GM10847 (cell line): ENCODE data around the gene OLIG3.

Experiments
- POLR2A ChIP-seq: IDR thresholded peaks from 2 replicates; pipeline ENCODE4 v1.6.1; 2011; ENCODE audit not compliant: insufficient read length; ENCODE audit errors: extremely low read depth

The OLIG3 gene

GRCh38 chr6:137510923-137511322 lies 16.7 kb upstream of the OLIG3 start:
- no peak for TF ChIP-seq POLR2A

- no peak for TF ChIP-seq POLR2A
These were observed 4.4 kb upstream of the OLIG3 start for GRCh38 chr6:137498481-137499190.

GRCh38 chr6:137497721-137498463 lies 3.7 kb upstream of the OLIG3 start:
- TF ChIP-seq POLR2A, result no peak

GRCh38 chr6:137496909-137497720 lies 2.9 kb upstream of the OLIG3 start:
- no peak for TF ChIP-seq POLR2A

- TF ChIP-seq POLR2A, result no peak
These were observed 2.2 kb upstream of the OLIG3 start for GRCh38 chr6:137496368-137496767.

GRCh38 chr6:137495703-137496336 lies 1.6 kb upstream of the OLIG3 start:
- TF ChIP-seq POLR2A, result no peak

GRCh38 chr6:137494988-137495702 lies 951 bp upstream of the OLIG3 start:
- no peak for TF ChIP-seq POLR2A

- TF ChIP-seq POLR2A, result no peak
These were observed 766 bp downstream of the OLIG3 start for GRCh38 chr6:137493218-137494038.

GRCh38 chr6:137492289-137493217 lies 1.6 kb downstream of the OLIG3 start:
- no peak for TF ChIP-seq POLR2A

- no peak for TF ChIP-seq POLR2A
These were observed 2.7 kb downstream of the OLIG3 start for GRCh38 chr6:137491478-137491877.

- TF ChIP-seq POLR2A, result no peak
These were observed 3.2 kb downstream of the OLIG3 start for GRCh38 chr6:137490961-137491360.

- TF ChIP-seq POLR2A, result no peak
These were observed 3.9 kb downstream of the OLIG3 start for GRCh38 chr6:137490006-137490905.
